HepG2 (cell line): ENCODE data around the gene RBBP9. TPM values are rescaled to one million over a fixed set of nuclear protein-coding genes. Genes with fewer than 3 reads are reported as not detected.
A peak's percentile ranks its signal among the peaks of the same experiment; 100 is the strongest.

Experiments used
- ARID5B ChIP-seq: IDR thresholded peaks from 2 replicates; pipeline ENCODE4 v1.4.0; 2020; ENCODE audit warnings: mild to moderate bottlenecking, missing genetic modification reagents
- BCL6 ChIP-seq: IDR thresholded peaks from 2 replicates; pipeline ENCODE4 v1.6.1; 2016; ENCODE audit warnings: missing genetic modification reagents, missing compliant biosample characterization
- FOXA3 ChIP-seq: IDR thresholded peaks from 2 replicates; pipeline ENCODE4 v1.6.1; 2016; ENCODE audit warnings: missing genetic modification reagents, missing compliant biosample characterization
- HIC2 ChIP-seq: sonication (generic); formaldehyde crosslinking; IDR thresholded peaks from 2 replicates; pipeline ENCODE4 v1.9.0; 2022; ENCODE audit warnings: low read depth, missing genetic modification reagents
- MAFK ChIP-seq, 2 experiments: IDR thresholded peaks in 1 of 2; conservative IDR thresholded peaks in 1 of 2; 2 replicates each; pipeline ENCODE4 v1.6.1; 2011; ENCODE audit warnings: improper control_type of control experiment in 2 of 2, low read length in 2 of 2
- NR2F1 ChIP-seq, 2 experiments: fragments of 450-650 bp in 1 of 2; formaldehyde crosslinking in 1 of 2; IDR thresholded peaks; 2 replicates each; pipeline versions ENCODE4 v1.5.0 to v1.6.1; 2016 to 2020; ENCODE audit warnings: mild to moderate bottlenecking in 1 of 2, missing compliant biosample characterization in 1 of 2, missing genetic modification reagents in 1 of 2, moderate library complexity in 1 of 2
- NR2F6 ChIP-seq, 2 experiments: IDR thresholded peaks; 2 replicates each; pipeline ENCODE4 v1.6.1; 2016; ENCODE audit warnings: antibody characterized with exemption in 1 of 2, mild to moderate bottlenecking in 1 of 2
- RXRB ChIP-seq: IDR thresholded peaks from 2 replicates; pipeline ENCODE4 v1.6.1; 2016; ENCODE audit warnings: borderline replicate concordance, missing genetic modification reagents, missing compliant biosample characterization
- SOX6 ChIP-seq, 2 experiments: fragments of 450-650 bp in 1 of 2; sonication (generic) in 1 of 2; formaldehyde crosslinking in 1 of 2; IDR thresholded peaks; 2 replicates each; pipeline versions ENCODE4 v1.4.0 to v1.6.1; 2017 to 2020; ENCODE audit warnings: antibody characterized with exemption in 1 of 2, mild to moderate bottlenecking in 1 of 2, missing genetic modification reagents in 1 of 2
- TCF7 ChIP-seq: sonication (generic); IDR thresholded peaks from 2 replicates; pipeline ENCODE4 v1.6.1; 2016; ENCODE audit warnings: antibody characterized with exemption, low read depth
- ZBTB44 ChIP-seq: sonication (generic); formaldehyde crosslinking; IDR thresholded peaks from 2 replicates; pipeline ENCODE4 v1.4.0; 2020; ENCODE audit warnings: missing genetic modification reagents
- ZBTB49 ChIP-seq: sonication (generic); formaldehyde crosslinking; IDR thresholded peaks from 2 replicates; pipeline ENCODE4 v1.4.0; 2020; ENCODE audit warnings: missing genetic modification reagents, borderline replicate concordance
- ZNF382 ChIP-seq: sonication (generic); formaldehyde crosslinking; IDR thresholded peaks from 2 replicates; pipeline ENCODE4 v1.5.0; 2020; ENCODE audit warnings: missing genetic modification reagents, mild to moderate bottlenecking, borderline replicate concordance
- ZNF580 ChIP-seq: IDR thresholded peaks from 2 replicates; pipeline ENCODE4 v1.6.1; 2016; ENCODE audit warnings: low read depth, borderline replicate concordance
- ZNF75D ChIP-seq: sonication (generic); formaldehyde crosslinking; IDR thresholded peaks from 2 replicates; pipeline ENCODE4 v1.8.1; 2023; ENCODE audit warnings: missing genetic modification reagents, mild to moderate bottlenecking, borderline replicate concordance
- polyA plus RNA-seq, 8 experiments: library from polyadenylated mRNA; depleted of rRNA in 3 of 8; stranded (reverse) in 7 of 8; unstranded in 1 of 8; fragments of >200 nt; fragmentation: Illumina TruSeq in 4 of 8; extraction: Trizol in 4 of 8; gene quantifications; 2 replicates each; pipeline versions ENCODE4 v1.2.1 to v1.2.3, GENCODE V29; 2011 to 2016; ENCODE audit warnings: low read depth in 4 of 8, missing spikeins in 1 of 8, mixed read lengths in 1 of 8; ENCODE audit not compliant: insufficient read depth in 1 of 8
- total RNA-seq, 5 experiments: library from RNA; depleted of rRNA; stranded (reverse); fragments of >200 nt; fragmentation: Illumina TruSeq; extraction: Trizol; gene quantifications; 2 replicates each; pipeline ENCODE4 v1.2.3, GENCODE V29; 2016; ENCODE audit warnings: low read depth in 1 of 5
- TF ChIP-seq, protein P1 (sequence below): sonication (generic); formaldehyde crosslinking; IDR thresholded peaks from 2 replicates; pipeline ENCODE4 v1.4.0; 2020; ENCODE audit warnings: missing genetic modification reagents, borderline replicate concordance

The RBBP9 gene
- total and polyA plus RNA-seq, 2 of the 13 experiments (the other 11 are each of a cell fraction or from before 2014, with no cell fraction given): 28.0 to 56.3 TPM

DNA sequence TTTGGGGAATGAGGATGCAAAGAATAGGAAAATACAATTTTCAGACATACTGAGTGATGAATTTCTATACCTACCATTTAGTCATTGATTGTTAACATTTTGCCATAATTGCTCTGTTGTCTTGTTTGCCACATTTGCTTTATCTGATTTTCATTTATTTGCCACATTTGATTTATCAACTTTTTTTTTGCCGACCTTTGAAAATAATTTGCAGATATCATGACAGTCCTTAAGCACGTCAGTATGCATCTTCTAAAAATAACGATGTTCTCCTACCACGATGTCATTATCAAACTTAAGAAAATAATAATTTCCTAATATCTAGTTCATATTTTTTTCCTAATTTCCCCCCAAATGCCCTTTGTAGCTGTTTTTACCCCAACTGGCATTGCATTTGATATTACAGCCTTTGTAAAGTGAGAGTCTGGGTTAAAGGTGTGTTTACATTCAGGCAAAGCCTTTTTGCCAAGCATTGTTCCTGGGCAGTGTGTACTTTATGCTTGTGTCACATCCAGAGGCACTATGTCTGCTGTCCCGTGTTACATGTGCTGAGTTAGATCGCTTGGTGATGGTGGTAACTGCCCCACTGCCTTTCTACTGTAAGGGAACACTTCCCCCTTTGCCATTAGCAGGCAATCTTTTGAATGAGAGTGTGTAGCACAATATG, 37.1 kb upstream of the RBBP9 start (continued):
- TF ChIP-seq ZBTB49 (CRISPR knock-in tag) (no peak), MAFK (conservative IDR thresholded peaks at IDR 0.05 in 1 of 2, IDR thresholded peaks at IDR 0.05 in 1 of 2; ENCODE audit: low read length in 2 of 2) (peak; percentile 93 to 95), SOX6 (IDR thresholded peaks at IDR 0.05) (no peak), SOX6 (CRISPR knock-in tag; IDR thresholded peaks at IDR 0.05) (peak; percentile 59), TCF7 (no peak), ZBTB44 (no peak), ZNF382 (CRISPR knock-in tag) (no peak), FOXA3 (CRISPR knock-in tag) (peak; percentile 52; the same call in 1 of the 2 replicates), ZNF580 (no peak), BCL6 (peak; percentile 60; the same call in 1 of the 2 replicates), HIC2 (CRISPR knock-in tag) (peak; percentile 22; the same call in 1 of the 2 replicates), NR2F1 (CRISPR knock-in tag; IDR thresholded peaks at IDR 0.05) (peak; percentile 57; a peak in 2 of 4 replicates), RXRB (CRISPR knock-in tag) (peak; percentile 68), ARID5B (CRISPR knock-in tag) (peak; percentile 35; the same call in 1 of the 2 replicates), NR2F6 (IDR thresholded peaks at IDR 0.05) (peak; percentile 49; the same call in 1 of the 2 replicates), NR2F6 (CRISPR knock-in tag; IDR thresholded peaks at IDR 0.05) (peak; percentile 51; the same call in 1 of the 2 replicates), ZNF75D (CRISPR knock-in tag) (no peak)
- TF ChIP-seq, protein P1, sequence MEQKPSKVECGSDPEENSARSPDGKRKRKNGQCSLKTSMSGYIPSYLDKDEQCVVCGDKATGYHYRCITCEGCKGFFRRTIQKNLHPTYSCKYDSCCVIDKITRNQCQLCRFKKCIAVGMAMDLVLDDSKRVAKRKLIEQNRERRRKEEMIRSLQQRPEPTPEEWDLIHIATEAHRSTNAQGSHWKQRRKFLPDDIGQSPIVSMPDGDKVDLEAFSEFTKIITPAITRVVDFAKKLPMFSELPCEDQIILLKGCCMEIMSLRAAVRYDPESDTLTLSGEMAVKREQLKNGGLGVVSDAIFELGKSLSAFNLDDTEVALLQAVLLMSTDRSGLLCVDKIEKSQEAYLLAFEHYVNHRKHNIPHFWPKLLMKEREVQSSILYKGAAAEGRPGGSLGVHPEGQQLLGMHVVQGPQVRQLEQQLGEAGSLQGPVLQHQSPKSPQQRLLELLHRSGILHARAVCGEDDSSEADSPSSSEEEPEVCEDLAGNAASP (CRISPR knock-in tag): peak; percentile 14; the same call in 1 of the 2 replicates
